ENCODE measurements around the gene DHRS3.
"Not testable (repeated sequence)": the region's sequence is repeated elsewhere in the genome, so short reads cannot be mapped to it uniquely, and the experiment has no call there.

Gene DHRS3

DNA sequence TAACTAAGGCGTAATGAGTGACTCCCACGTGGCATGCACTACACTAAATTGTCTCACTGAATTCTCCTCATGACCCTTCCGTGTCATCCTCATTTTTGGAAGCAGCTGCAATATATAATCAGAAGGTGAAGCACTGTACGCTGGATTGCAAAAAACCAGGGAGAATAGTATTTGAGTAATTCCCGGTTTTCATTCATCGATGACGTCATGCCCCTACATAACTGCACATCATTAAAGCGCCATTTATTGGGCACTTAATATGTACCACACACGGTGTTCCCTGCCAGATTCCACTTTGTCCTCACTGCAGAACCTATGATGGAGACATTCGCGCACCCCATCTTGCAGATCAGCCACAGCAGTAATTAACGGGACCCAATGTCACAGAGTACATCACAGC is 41.0 kb downstream of the DHRS3 start:
- DNase-seq (ENCODE audit: low read depth in 2 of 2): no peak

- DNase-seq (ENCODE audit: low read depth in 2 of 2): no peak
Observed at GRCh38 chr1:12574757-12575139, 43.3 kb downstream of the DHRS3 start.

DNA sequence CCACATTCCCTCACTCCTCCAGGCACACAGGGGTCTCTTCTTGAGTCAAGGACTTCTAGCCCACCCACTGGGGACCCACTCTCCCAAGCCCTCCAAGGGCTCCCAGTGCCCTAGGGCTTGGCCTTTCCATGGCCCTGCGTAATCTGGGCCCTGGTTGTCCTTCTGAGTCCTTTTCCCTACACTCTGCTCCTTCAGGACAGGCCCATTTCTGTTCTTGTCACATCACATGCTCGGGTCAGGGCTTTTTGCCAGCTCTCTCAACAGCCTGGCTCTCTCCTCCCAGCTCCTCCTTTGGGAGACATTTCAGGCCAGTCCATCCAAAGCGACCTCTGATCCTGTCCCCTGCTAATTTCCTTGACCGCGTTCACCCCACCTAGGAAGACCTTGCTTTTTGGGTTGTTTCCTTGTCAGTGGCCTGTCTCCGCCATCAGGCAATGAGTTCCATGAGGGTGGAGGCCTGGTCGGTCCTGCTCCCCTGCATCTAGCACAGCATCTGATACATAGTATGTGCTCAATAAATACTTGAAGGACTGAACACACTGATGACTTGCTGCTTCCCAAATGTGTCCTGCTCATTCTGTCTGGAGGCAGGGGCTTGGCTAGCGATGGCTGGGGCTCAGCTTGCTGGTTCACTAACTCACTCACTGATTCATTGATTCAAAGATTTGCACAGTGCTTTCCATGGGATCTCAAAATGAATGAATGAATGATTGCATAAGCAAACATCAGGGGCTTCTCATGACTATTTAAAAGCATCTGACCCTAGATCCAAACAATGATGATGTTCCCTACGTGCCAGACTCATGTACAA is 44.8 kb downstream of the DHRS3 start:
- DNase-seq (ENCODE audit: low read depth in 2 of 2): no peak

- DNase-seq (ENCODE audit: low read depth in 2 of 2): no peak
Observed at GRCh38 chr1:12572522-12572921, 45.5 kb downstream of the DHRS3 start.

DNA sequence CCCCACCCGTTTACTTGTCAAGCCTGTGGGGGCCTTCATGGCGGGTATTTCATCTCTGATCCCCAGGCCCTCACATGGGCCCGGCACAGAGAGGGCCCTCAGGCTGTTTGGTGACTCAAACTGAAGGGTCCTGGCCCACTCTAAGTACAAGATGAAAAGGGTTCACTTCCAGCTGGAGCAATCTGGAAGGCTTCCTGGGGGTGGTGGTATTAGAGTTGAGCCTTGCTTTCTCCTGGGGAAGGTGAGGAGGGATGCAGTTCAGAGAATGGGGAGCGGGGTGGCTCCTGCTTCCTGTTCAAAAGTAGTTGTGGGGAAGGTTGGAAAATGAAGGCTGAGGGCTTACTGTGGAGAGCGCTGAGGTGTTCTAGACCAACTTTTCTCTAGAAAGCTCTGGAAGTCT is 47.7 kb downstream of the DHRS3 start:
- DNase-seq (ENCODE audit: low read depth in 2 of 2): no peak

- DNase-seq (ENCODE audit: low read depth in 2 of 2): no peak
Observed at GRCh38 chr1:12568009-12568767, 49.8 kb downstream of the DHRS3 start.

DNA sequence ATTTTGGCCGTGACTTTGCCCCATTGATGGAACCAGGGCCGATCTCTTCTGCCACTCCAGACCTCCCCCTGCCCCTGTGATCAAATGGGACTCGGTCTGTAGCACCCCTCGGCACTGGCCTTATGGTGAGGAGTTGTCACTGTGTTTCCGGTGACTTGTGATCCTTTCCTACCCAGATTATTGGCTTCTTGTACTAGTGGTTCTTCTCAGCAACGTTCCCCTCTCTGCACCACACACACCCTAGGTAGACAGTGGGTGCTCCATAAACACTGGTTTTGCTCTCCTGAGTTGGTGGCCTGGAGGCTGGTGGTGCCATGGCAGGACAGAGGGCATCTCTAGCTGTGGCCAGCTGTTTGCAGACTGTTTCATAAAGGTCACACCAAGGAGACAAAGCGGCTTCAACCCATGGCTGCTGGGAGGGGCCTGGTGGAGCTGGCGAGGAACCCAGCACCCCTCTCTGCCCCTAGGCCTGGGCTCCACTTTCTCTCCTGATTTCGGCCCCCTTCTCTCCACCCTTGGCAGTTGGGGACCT is 50.7 kb downstream of the DHRS3 start:
- no peak for DNase-seq (ENCODE audit: low read depth in 2 of 2)

GRCh38 chr1:12566484-12567287 is 51.3 kb downstream of the DHRS3 start:
- no peak for DNase-seq (ENCODE audit: low read depth in 2 of 2)

- DNase-seq (ENCODE audit: low read depth in 2 of 2): no peak
Observed at GRCh38 chr1:12565966-12566352, 52.1 kb downstream of the DHRS3 start.

DNA sequence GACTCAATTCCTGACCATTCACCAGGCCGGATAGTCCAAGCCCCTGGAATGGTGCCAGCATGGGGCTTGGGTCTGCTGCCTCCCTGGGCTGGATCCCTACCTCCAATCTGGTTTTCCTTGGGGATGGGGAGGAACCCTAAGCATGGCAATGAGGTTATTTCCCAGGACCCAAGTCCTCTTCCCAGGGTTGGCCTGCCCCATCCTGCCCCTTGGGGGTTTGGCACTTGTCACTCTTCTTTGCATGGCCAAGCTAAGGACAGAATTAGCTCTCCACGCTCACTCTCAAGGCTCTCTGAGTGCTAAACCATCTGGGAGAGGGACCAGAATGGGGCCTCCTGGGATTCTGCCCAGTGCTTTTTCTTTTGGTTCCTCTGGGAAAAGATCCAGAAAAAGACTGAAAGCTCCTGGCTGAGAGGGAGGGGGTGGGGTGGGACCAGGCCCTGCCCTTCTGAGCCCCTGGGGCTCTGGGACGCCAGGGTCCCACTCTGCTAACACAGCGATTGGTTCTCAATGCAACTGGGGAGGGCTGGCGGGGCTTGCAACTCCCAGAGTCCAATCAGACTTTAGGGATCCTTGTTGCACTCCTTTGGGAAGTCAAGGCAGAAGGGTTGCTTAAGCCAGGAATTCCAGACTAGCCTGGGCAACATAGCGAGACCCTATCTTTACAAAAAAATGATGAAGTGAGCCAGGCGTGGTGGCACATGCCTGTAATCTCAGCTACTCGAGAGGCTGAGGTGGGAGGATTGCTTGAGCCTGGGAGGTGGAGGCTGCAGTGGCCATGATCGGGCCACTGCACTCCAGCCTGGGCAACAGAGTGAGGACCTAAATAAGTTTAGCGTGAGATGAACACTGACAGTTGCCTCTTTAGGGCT is 52.7 kb downstream of the DHRS3 start:
- no peak for DNase-seq (ENCODE audit: low read depth in 2 of 2)

DNA sequence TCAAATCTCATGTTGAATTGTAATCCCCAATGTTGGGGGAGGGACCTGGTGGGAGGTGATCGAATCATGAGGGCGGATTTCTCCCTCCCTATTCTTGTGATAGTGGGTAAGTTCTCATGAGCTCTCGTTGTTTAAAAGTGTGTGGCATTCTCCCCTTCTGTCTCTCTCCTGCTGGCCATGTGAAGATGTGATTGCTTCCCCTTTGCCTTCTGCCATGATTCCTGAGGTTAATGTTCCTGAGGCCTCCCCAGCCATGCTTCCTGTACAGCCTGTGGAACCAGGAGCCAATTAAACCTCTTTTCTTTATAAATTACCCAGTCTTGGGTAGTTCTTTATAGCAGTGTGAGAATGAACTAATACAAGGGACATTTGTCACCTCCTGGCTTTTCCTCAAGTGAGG is 53.8 kb downstream of the DHRS3 start:
- DNase-seq (ENCODE audit: low read depth in 2 of 2): not testable (repeated sequence)

- no peak for DNase-seq (ENCODE audit: low read depth in 2 of 2)
Observed at GRCh38 chr1:12562955-12563576, 54.9 kb downstream of the DHRS3 start.

- DNase-seq (ENCODE audit: low read depth in 2 of 2): no peak
Observed at GRCh38 chr1:12561121-12561520, 56.9 kb downstream of the DHRS3 start.

DNA sequence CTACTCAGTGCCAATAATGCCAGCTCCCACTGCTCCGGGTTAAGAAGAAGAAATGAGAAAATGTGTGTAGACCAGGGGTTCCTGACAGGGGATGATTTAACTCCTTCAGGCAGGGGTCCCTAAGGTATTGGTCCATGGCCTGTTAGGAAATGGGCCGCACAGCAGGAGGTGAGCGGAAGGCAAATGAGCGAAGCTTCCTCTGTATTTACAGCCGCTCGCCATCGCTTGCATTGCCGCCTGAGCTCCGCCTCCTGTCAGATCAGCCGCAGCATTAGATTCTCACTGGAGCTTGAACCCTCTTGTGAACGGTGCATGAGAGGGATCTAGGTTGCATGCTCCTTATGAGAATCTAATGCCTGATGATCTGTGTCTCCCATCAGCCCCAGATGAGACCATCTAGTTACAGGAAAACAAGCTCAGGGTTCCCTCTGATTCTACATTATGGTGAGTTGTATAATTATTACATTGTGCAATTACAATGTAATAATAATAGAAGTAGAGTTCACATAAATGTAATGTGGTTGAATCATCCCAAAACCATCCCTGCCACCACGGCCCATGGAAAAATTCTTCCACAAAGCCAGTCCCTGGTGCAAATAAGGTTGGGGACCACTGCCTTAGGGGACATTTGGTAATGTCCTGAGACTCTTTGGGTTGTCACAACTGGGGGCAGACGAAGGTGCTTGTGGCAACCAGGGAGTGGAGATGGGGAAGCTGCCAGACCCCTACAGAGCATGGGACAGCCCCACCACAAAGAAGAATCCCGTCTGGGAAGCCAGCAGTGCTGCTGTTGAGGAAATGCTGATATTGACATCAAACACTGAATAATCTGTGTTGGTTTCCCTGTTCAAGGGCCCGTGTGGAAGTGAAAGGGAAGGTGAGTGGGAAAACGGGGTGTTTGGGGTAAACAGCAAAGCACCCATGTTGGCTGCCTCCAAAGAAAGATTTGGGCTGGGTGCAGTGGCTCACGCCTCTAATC is 60.8 kb downstream of the DHRS3 start:
- no peak for DNase-seq (ENCODE audit: low read depth in 2 of 2)

- DNase-seq (ENCODE audit: low read depth in 2 of 2): no peak
Observed at GRCh38 chr1:12556368-12556930, 61.6 kb downstream of the DHRS3 start.

DNA sequence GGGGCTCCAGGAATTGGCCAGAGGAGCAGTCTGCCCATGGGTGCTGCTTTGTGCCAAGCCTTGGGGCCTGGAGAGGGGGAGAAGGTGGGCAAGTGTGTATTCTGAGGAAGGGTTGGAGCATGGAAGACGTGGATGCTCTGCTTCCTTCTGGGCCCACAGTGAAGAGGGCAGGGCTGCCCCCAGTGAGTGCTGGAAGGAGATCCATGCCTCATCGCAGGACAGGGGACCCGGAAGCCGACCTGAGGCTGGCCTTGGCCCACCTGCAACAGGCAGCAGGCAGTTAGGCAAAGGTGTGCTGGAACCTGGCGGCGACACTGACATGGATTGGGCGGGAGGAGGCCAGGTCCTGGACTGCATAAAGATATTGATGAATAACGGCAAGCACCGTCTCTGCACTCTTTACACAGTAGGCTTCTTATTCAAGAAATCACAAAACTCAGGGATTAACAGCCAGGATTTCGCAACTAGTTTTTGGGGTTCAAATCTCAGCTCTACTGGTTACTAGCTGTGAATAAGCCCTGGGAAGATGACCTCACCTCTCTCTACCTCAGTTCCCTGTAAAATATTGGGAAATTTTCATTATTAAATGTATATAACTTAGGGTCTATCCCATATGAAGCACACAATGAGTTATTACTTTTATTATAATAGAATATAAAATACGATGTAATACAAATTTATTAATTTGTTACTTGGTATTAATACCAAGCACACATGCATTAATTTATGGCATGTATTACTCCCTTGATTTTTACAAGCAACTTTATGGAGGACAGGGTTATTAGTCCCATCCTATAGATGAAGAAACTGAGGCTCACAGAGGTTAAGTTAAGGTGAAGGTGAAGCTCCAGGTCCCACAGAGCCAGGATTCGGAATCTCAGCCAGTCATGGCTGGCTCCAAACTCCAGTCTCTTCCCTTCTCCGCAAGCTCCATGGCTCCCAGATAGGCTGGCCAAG is 62.3 kb downstream of the DHRS3 start:
- no peak for DNase-seq (ENCODE audit: low read depth in 2 of 2)

- DNase-seq (ENCODE audit: low read depth in 2 of 2): no peak
Observed at GRCh38 chr1:12554521-12555305, 63.3 kb downstream of the DHRS3 start.
